GM19395 (cell line): ENCODE measurements around the gene EHMT2.

Source experiments
- ATAC-seq: cut with Tn5 transposase; IDR thresholded peaks from one replicate; pipeline ENCODE4 v1.9.1; 2021; ENCODE audit warnings: mild to moderate bottlenecking, moderate library complexity; ENCODE audit not compliant: unreplicated experiment

EHMT2 gene

DNA sequence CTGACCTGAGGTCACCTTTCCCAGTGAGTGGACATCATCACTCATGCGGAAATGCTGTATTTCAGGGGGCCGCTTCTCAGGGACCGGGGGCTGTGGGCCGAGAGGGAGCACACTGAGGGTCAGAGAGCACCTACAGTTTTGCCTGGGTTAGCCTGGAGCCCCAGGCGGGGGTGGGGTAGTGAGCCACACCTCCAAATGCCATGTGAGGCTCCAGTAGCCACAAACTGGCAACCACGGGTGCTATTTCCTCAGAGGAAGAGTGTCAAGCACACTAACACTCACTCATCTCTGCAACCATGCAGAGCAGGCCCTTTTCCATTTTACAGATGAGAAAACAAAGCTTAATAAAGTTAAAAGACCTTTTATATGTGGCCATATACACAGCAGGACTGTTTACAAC, 4.7 kb downstream of the EHMT2 start:
- ATAC-seq: no peak

DNA sequence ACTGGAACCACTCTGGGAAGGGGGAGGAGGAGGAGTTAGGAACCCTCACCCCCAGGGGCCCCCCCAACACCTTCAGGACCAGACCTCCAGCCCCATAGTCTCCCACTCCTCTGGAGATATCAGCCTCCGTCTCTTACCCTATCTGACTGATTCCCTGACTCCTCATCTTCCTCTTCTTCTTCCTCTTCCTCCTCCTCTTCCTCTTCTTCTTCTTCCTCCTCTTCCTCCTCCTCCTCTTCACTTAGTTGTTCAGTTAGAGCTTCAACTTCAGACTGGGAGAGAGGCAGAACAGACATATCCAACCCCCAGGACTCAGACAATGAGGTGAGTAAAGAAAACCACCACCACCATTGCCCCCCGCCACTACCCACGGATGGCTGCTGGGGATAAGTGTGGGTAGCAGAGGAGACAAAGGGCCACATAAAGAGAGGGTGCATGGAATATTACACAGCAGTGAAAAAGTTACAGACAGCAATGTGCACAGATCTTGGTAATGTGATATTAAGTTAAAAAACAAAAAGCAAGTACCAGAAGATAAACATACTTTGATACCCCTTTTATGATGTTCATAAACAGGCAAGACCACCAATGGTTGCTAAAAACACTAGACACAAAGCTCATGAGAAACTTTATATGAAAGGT, 8.0 kb downstream of the EHMT2 start:
- no peak for ATAC-seq

DNA sequence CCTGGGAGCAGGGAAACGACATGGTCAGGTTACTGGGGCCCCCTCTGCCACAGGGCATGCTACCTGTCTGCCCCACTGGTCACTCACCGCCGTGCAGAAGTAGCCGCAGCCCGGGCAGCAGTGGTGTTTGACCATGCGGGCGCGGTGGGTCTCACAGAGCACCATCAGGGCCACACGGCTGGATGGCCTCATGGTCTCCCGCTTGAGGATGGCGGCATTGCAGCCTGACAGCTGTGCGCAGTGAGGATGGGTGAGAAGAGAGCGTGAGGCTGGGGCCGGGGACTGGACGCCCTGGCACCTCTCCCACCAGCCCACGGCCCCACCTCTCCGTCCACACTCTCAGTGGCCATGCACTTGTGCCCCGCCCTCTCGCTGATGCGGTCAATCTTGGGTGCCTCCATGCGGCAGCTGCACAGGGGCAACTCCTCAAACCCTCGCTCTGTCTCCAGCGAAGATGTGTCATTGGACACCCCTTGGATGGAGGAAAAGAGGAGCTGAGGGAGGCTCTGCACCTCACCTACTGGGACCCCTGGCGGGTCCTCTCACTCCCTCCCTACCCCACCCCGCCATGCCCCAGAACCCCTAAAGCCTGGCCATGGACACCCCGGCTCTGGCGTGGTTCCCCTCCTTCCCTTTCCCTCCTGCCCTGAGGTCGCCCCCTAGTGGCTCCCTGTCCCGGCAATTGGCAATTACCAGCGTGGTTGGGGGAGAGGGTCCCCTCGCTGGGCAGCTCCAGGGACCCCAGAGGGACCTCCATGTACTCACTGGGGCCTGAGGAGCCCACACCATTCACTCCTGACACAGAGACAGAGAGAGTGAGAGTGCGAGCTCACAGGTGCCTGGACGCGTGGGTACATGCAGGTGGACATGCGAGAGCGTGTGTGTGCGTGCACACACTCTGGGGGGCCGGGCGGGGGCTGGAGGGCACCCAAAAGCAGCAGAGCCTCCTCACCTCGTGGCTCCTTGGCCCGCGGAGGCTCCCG, 8.9 kb downstream of the EHMT2 start:
- ATAC-seq: no peak

DNA sequence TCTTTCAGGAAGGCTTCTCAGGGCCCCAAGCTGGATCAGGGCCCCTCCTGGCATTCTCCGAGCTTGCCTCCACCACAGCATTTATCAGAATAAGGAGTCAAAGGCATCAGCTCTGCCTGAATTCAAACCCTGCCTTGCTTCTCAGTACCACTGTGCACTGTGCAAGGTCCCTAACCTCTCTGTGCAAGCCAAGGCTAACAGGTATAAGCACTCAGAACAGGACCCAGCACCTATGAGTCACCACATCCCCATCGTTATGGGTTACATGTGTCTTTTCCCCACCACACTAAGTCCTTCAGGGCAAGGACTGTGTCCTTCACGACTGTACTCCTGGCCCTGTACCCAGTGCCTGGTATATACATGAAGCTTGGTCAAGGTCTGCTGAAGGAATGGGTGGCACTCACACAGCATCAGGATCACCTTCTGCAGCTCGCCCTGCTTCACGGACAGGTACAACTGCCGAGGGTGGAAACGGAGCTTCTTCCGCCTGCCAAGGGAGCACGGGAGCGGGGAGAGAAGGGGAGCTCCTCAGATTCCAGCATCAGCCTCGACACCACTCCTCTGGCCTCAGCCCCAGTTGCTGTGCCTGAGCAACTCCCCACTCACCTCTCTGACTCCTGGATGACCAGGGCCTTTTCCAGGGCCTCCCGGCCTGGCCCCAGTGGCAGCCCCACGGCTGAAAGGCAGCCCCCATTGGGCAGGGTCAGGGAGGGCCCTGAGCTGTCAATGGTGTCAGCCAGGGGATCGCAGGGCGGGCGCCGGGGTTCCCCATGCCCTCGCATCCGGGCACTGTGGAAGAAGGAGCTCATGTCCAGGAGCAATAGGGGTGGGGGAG, 10.1 kb downstream of the EHMT2 start:
- no peak for ATAC-seq

DNA sequence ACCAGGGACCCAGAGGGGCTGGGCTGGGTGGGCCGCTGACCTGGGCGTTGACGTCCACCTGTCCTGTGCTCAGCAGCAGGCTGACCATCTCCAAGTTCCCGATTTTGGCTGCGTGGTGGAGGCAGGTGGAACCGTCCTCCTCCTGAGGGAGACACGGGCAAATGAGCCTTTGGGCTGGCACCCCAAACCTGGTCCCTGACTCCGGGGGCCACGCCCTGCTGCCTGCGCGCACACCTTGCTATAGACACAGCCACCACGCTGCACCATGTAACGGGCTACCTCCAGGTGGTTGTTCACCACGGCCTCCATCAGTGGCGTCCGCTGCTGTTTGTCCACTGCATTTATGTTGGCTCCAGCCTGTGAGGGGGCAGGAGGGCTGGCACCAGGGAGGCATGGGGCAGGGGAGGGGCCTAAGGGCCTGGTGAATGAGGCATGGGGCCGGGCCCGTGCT, 10.9 kb downstream of the EHMT2 start:
- ATAC-seq: no peak

DNA sequence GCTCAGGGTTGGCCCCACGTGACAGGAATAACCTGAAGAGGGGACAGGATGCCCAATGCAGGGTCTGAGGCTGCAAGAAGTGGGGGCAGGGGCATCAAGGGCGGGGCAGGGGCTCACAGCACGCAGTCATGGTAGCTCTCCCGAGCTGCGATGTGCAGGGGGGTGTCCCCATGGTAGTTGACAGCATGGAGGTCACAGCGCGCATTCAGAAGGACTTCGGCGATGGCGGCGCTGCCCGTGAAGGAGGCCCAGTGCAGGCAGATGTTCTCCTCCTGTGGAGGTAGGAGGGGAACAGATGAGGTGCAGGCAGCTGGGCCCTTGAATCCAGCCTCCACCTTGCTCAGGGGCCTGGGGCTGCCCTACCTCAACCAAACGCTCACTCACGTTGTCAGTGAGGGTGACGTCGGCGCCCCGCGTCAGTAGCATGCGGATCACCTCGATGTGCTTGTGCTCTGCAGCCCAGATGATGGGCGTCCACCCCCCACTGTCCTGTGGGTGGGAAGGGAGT, 12.9 kb downstream of the EHMT2 start:
- ATAC-seq: no peak

DNA sequence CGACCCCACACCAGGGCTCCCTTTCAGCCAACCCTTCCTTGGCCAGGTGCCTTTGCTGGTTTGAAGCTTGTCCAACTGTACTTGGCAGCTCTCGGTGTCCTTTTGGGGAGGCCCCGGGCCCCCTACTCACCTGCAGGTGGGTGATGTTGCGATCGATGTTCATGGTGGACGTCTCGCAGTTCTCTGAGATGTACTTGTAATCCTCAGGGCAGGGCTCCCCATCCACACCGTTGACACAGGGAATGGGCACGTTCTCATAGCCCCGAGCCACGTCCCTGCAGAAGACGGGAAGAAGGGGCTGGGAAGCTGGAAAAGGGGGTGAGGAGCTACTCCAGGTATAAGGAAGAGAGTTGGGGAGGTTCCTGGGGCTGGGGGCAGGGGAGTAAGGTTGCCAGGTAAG, 13.8 kb downstream of the EHMT2 start:
- ATAC-seq: no peak

DNA sequence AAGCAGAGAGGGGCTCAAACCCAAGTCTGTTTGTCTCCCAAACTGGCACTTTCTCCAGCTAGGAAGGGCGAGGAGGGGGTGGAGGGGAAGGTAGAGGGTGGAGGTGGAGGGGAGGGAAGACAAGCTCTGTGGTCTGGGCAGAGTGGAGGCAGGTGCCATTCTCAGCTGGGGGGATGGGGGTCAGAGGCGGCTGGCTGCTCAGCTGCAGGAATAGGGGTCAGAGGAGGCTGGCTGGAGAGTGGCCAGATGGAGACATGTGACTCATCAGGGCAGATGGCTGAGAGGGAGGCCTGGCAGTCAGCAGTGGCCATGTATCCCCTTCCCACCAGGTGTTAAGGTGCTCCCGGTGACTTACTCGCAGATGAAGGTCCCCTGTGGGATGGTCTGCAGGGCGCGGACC, 15.2 kb downstream of the EHMT2 start:
- ATAC-seq: no peak

DNA sequence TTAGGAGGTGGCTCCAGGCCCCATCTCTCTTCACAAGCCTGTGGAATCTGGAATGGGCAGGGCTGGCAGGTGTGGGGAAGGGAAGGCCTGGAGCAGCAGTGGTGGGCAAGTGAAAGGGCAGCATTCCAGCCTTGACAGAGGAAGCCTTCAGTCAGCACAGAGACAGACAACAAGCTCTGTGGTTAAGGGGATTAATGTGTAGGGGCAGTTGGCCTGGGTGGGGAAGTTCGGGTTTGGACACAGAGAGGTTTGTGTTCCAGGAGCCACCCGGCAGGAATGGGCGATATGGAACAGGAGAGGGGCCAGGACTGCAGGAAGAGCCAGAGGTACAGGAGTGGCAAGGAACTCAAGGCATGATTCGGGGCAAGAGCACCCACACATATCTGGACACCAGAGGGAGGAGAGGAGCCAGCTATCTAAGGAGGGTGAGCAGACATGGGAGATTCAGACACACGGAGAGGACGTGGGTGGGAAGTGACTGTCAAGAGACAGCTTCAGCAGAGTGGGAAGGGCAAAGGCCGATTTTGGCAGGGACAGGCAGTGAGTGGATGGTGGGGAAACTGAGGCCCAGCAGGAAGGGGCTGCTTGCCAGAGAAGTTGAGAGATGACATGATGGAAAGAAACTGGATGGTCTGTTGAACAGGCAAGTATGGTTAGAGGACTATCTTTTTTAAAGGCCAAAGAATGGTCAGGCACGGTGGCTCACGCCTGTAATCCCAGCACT, 16.2 kb downstream of the EHMT2 start:
- no peak for ATAC-seq

DNA sequence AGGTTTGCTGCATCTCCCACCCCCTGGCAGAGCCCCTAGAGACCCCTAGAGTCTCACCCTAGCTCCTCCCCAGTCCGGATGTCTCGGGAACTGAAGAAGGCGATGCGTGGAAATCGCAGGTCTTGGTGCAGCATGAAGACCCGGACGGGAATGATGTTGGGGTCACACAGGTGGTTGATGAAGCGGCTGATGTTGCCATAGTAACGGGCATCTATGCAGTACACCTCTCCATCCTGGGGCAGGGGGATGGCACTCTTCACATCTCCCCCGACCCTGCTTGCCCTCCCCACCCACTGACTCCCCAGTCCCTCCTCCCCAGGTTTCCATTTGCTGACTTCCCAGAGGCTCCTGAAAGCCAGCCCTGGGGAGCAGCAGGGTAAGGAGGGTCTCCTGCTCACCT, 16.9 kb downstream of the EHMT2 start:
- no peak for ATAC-seq

DNA sequence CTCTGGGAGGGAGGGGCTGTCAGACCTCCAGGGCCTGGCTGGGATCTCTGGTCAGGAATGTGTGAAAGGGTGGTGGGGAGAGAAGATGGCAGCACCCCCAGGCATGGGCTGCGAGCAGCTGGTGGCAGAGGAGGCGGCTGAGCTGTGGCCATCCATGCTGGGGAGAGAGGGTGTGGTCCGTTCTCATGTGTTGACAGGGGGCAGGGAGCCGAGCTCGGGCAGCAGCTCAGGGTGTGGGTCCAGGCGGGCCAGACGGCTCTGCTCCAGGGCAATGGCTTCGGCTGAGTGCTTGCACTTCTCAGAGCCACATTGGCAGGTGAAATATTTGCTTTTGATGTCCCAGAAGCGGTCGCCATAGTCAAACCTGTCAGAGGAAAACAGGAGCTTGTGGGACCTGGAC, 17.6 kb downstream of the EHMT2 start:
- ATAC-seq: no peak

DNA sequence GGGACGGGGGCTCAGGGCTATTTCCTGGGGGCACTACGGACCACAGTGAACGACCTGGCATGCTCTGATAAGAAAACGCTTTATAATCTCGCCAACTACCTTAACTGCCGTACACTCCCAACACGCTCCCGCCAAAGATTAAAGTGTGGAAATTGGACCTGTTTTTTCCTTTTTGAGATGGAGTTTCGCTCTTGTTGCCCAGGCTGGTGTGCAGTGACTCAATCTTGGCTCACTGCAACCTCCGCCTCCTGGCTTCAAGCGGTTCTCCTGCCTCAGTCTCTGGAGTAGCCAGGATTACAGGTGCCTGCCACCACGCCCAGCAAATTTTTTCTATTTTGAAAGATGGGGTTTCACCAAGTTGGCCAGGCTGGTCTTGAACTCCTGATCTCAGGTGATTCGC, 18.4 kb downstream of the EHMT2 start:
- ATAC-seq: no peak

DNA sequence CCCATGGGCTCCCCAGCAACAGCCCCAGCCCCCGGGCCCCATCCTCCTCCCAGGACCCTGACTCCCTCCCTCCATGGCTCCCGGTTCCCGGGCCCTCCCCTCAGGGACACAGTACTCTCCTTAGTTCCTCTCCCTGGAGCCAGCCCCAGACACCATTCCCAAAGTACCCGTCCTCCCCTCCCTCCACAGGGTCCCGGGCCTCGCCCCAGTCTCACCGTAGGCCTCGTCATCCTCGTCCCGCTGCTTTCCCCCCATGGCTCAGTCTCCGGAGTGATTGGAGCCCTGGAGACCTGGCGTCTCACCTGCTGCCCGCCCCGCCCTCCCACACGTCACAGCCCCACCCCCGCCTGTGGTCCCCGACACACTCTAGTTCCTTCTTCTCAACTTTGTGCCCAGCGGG, 18.8 kb downstream of the EHMT2 start, which contains the start of gene SLC44A4:
TSS of gene SLC44A4 (minus strand) at position 272 of the 400 bp plus-strand sequence. CDS start at position 255, 17 bp downstream.
- no peak for ATAC-seq

DNA sequence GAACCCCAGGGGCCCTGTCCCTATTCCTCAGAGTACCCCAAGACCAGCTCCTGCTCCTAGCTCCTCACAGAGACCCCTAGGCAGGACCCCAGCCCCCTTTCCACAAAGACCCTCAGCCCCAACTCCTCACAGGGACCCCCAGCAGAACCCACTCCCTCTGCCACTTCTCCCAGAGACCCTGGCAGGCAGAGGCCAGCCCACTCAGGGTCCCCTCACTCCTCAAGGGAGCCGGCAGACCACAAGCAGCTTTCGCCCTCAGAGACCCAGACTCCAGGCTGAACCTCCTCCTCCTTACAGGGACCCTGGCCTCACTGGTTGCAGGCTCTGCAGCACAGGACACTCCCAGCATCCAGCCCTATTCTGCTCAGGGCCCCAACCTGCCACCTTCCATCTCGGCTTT, 19.3 kb downstream of the EHMT2 start:
- no peak for ATAC-seq

DNA sequence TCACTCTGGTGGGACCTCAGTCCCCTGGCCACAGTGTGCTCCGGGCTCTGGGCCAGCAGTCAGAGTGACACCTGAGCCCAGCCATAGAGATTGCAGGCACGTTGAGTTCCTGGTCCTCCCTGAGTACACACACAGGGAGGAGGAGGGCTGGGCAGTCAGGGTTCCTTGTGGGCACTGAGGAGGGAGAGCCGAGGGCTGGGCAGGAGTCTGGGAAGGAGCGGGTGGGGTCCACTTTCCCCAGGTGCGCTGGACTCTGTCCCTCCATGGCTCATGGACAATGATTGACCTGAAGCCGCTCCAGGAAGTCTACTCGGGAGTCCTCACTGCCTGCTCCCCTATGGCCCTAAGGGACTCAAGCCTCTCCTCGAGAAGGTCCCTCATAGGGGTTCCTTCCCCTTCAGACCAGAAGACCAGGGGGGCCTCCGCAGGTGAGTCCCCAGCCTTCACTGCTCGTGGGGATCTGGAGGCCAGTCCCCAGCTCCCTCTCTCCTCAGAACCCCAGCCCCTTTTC, 19.8 kb downstream of the EHMT2 start:
- no peak for ATAC-seq

DNA sequence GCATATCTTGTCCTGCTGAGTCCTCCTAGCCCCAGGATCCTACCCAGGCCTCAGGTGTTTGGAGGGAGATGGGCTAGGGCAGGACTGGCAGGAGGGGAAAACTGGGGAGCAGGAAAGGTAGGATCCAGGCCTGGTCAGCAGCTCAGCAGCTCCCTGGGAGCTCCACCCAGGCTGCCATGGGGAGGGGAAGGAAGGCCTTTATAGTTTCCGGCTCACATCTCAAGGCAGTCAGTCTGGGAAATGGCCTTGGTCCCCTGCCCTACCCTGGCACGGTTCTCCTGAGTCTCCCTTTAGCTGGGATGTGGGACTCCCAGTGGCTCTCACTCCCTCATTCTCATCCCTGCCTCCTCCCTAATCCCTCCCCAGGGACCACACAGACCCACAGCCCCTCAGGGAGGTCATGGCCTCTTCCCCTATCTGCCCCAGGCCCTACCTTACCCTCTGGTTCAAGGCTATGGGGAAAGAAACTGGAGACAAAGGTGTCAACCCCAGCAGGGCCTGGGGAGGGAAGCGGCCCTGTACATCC, 20.3 kb downstream of the EHMT2 start:
- no peak for ATAC-seq

DNA sequence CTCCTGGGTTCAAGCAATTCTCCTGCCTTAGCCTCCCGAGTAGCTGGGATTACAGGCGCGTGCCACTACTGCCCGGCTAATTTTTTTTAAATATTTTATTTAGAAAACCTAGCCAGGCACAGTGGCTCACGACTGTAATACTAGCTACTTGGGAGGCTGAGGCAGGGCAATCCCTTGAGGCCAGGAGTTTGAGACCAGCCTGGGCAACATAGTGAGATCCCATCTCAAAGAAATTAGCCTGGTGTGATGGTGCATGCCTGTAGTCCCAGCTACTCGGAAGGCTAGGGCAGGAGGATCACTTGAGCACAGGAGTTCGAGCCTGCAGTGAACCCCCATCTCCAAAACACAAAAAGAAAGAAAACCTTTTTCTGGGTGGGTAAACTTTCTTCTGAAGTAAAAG, 21.1 kb downstream of the EHMT2 start:
- no peak for ATAC-seq

DNA sequence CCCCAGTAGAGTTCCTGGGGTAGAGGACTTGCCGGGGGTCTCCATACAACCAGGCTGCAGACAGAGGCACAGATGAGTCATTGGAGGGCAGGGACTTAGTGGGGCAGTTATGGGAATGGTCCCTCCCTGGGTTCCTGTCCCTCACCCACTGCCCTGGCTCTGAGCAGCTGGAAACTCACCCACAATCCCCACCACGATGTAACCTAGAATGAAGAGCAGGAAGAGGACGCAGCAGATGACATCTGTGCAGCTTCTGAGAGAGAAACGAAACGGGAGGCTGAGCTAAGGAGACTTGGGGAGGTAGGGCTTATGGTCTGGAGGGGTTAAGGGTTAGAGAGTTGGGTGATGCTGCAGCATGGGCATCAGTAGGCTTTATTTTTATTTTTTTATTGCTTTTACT, 21.6 kb downstream of the EHMT2 start:
- ATAC-seq: no peak

DNA sequence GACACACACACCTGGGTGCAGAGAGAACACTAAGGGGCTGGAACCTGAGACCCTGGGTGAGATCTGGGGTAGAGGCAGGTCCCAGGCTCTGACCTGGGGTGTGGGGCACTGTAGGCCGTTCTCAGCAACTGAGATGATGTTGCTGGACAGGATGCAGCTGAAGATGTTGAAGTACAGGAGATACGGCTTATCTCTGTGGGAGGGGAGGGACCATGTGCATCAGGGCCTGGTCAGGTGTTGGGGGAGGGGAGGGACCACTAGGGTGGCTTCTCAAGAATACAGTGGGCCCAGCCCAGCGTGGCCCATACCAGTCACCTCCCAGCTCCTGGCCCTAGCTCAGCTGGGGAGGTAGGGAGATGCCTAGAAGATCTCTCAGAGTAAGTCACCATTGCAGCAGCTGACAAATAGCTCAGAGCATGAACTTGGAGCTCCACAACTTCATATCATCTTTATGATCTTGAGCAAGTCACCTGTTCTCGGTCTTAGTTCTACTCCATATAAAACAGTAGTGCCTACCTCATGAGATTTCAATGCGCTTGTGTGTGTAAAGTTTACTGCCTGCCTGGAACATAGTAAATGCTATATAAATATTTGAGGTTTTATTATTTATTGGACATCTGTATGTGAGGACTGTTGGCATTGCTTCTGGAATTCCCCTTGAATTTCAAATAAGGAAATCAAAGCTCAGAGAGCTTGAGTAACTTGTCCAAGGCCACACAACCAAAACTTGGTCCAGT, 22.5 kb downstream of the EHMT2 start:
- ATAC-seq: no peak
